ENCODE measurements around the gene LRRC37A3. TPM values are rescaled to one million over a fixed set of nuclear protein-coding genes. Genes with fewer than 3 reads are reported as not detected.
"Not testable (repeated sequence)": the region's sequence is repeated elsewhere in the genome, so short reads cannot be mapped to it uniquely, and the experiment has no call there.

The LRRC37A3 gene
- total RNA-seq, 1 donor: 20.3 TPM

- no peak overlapping the region for H3K4me3 ChIP-seq (ENCODE audit: low read depth, low read length)
- TF ChIP-seq CTCF (IDR thresholded peaks at IDR 0.05; ENCODE audit: insufficient read depth, low read depth, low read length): no peak
- no peak for DNase-seq (ENCODE audit: low read depth)
Measured at GRCh38 chr17:64936117-64936516, 16.8 kb upstream of the LRRC37A3 start.

DNA sequence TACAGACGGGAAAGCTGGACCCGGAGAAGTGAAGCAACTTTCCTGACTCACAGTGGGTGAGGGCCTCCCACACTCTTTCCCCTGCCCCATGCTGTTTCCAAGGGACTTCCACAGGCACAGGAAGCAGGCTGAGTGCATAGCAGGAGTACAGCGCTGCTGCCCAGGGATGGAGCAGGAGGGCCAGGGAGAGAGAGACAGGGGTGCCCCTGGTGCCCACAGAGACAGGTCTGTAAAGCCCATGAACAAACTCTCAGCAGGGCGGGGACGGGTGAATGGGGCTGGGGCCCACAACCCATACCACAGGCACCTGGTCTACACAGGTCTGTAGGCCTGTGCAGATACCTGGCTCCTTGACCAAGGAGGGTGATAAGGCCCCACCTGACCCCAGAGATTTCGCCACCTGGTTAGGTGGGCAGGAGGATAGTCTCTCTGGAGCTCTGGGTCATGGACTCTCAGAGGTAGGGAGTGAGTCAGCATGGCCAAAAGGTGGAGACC, 15.1 kb upstream of the LRRC37A3 start:
- DNase-seq (ENCODE audit: low read depth); H3K4me3 ChIP-seq (ENCODE audit: low read depth, low read length): not testable (repeated sequence)

DNA sequence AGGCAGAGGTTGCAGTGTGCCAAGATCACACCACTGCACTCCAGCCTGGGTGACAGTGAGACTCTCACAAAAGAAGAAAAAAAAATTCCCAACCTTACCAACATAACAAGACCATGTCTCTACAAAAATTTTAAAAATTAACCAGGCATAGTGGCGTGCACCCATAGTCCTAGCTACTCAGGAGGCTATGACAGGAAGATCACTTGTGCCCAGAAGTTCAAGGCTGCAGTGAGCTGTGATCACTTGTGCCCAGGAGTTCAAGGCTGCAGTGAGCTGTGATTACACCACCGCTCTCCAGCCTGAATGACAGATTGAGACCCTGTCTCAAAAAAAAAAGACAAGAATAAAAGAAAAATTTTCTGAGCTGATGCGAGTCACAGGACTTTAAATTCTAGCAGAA, 13.6 kb upstream of the LRRC37A3 start:
- DNase-seq (ENCODE audit: low read depth); H3K4me3 ChIP-seq (ENCODE audit: low read depth, low read length): not testable (repeated sequence)

GRCh38 chr17:64930374-64930773, 11.1 kb upstream of the LRRC37A3 start:
- DNase-seq (ENCODE audit: low read depth); H3K4me3 ChIP-seq (ENCODE audit: low read depth, low read length): not testable (repeated sequence)

GRCh38 chr17:64929419-64930209, 10.3 kb upstream of the LRRC37A3 start:
- not testable (repeated sequence) for DNase-seq (ENCODE audit: low read depth); H3K4me3 ChIP-seq (ENCODE audit: low read depth, low read length)

DNA sequence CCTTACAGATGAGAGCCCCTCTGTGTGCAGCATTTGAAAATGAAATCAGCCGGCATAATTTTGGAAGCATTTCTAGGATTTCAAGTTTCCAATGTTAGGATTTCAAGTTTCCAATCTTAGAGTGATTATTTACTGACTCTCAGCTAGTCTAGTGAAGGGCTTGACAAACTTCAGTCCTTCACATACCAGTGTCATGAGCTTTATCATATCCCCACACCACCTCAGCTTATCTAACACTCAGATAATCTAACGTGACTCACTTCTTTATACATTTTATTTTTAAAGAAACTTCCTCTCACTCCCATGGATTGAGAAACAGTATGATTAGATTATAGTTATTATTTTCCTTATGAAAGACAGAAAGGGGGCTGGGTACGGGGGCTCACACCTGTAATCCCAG, 9.4 kb upstream of the LRRC37A3 start:
- not testable (repeated sequence) for H3K4me3 ChIP-seq (ENCODE audit: low read depth, low read length); DNase-seq (ENCODE audit: low read depth)

DNA sequence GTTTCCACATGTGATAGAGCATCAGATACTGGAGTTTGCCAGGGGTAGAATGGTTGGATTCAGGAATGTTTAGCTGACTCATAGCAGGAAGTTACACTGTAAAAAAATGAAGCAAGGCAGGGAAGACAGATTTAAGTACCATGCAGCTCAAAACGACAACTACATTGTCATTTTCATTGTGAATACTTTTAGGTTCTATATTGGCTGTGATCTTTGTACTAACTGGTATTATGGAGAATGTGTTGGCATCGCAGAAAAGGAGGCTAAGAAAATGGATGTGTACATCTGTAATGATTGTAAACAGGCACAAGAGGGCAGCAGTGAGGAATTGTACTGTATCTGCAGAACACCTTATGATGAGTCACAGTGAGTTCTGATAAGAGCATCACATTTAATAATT, 8.2 kb upstream of the LRRC37A3 start:
- not testable (repeated sequence) for H3K4me3 ChIP-seq (ENCODE audit: low read depth, low read length)
- TF ChIP-seq CTCF (IDR thresholded peaks at IDR 0.05; ENCODE audit: insufficient read depth, low read depth, low read length): peak; percentile 56
- DNase-seq (ENCODE audit: low read depth): peak; percentile 71

- not testable (repeated sequence) for DNase-seq (ENCODE audit: low read depth); H3K4me3 ChIP-seq (ENCODE audit: low read depth, low read length)
Measured at GRCh38 chr17:64926430-64926829, 7.2 kb upstream of the LRRC37A3 start.

- not testable (repeated sequence) for H3K4me3 ChIP-seq (ENCODE audit: low read depth, low read length); DNase-seq (ENCODE audit: low read depth)
Measured at GRCh38 chr17:64925244-64925643, 6.0 kb upstream of the LRRC37A3 start.

- not testable (repeated sequence) for H3K4me3 ChIP-seq (ENCODE audit: low read depth, low read length); DNase-seq (ENCODE audit: low read depth)
Measured at GRCh38 chr17:64923051-64923568, 3.8 kb upstream of the LRRC37A3 start.

- TF ChIP-seq CTCF (IDR thresholded peaks at IDR 0.05; ENCODE audit: insufficient read depth, low read depth, low read length): no peak
- no peak overlapping the region for H3K4me3 ChIP-seq (ENCODE audit: low read depth, low read length)
- DNase-seq (ENCODE audit: low read depth): peak; percentile 11
Measured at GRCh38 chr17:64920419-64921172, 1.3 kb upstream of the LRRC37A3 start.

Data from fibroblast of villous mesenchyme (primary cell).